Adrenal gland (tissue), 12 donors: ENCODE data around the gene NBL1. TPM values are rescaled to one million over a fixed set of nuclear protein-coding genes. Genes with fewer than 3 reads are reported as not detected.
A peak's percentile ranks its signal among the peaks of the same experiment; 100 is the strongest.
"Not testable (repeated sequence)": the region's sequence is repeated elsewhere in the genome, so short reads cannot be mapped to it uniquely, and the experiment has no call there.

Experiments used
- DNase-seq, 7 donors: peaks; one replicate each; pipeline ENCODE4 v3.0.0-alpha.2; 2019 to 2020
- H3K27ac ChIP-seq, 5 donors: fragments of 200-600 bp; sonication (generic) in 4 of 5; 1 replicate in 3 of 5; 2 replicates in 2 of 5; pipeline versions ENCODE4 v1.5.1 to v1.8.0; 2016 to 2020; ENCODE audit warnings: mild to moderate bottlenecking in 1 of 5
- H3K27me3 ChIP-seq: fragments of 200-600 bp; 2 replicates; pipeline ENCODE4 v1.8.0; 2021
- H3K36me3 ChIP-seq, 2 donors: fragments of 200-600 bp; replicated peaks in 1 of 2; 1 replicate in 1 of 2; 2 replicates in 1 of 2; pipeline versions ENCODE4 v1.5.1 to v1.8.0; 2018 to 2022
- H3K4me1 ChIP-seq, 2 donors: fragments of 200-600 bp; replicated peaks in 1 of 2; 1 replicate in 1 of 2; 2 replicates in 1 of 2; pipeline versions ENCODE4 v1.5.1 to v1.8.0; 2018 to 2021
- H3K4me3 ChIP-seq, 4 donors: fragments of 200-600 bp; sonication (generic) in 3 of 4; one replicate each; pipeline ENCODE4 v1.5.1; 2016 to 2018
- H3K9me3 ChIP-seq, 3 donors: fragments of 200-600 bp; sonication (generic) in 1 of 3; replicated peaks in 1 of 3; 1 replicate in 2 of 3; 2 replicates in 1 of 3; pipeline versions ENCODE4 v1.5.1 to v1.8.0; 2016 to 2021
- POLR2A ChIP-seq, 2 donors: fragments of 450-650 bp; IDR thresholded peaks; one replicate each; pipeline ENCODE4 v1.6.1; 2017; ENCODE audit warnings: antibody characterized with exemption in 2 of 2, mild to moderate bottlenecking in 2 of 2, moderate library complexity in 1 of 2
- WGBS, 4 donors: extraction: QIAGEN DNeasy Blood & Tissue Kit in 2 of 4; methylation state at CpG; one replicate each; pipeline versions ENCODE4 v1.1.5 to v1.1.7; 2013 to 2017; 5-methylcytosine and 5-hydroxymethylcytosine counted together
- intact Hi-C, 2 donors: fragments of 100-400 bp; cut with DNase I; formaldehyde crosslinking; loops; one replicate each; pipeline versions ENCODE4 v1.14.1 to v1.15.0; 2022 to 2023
- polyA plus RNA-seq, 3 donors: library from polyadenylated mRNA; stranded (reverse); fragments of 200-250 nt in 2 of 3; fragments of 350-450 nt in 1 of 3; fragmentation: Illumina TruSeq in 1 of 3; extraction: RNeasy Lipid Tissue Mini Kit (QIAGEN cat#74804) in 1 of 3; gene quantifications; one replicate each; pipeline ENCODE4 v1.2.3, GENCODE V29; 2013 to 2014
- total RNA-seq, 9 donors: library from RNA; depleted of rRNA in 4 of 9; stranded (reverse); fragments of >200 nt in 4 of 9; fragments of 120-200 nt in 1 of 9; fragmentation: NEBNext Ultra II Directional in 1 of 9; extraction: Animal tissue kit (Norgen Biotek cat#: 25700) in 1 of 9; gene quantifications; one replicate each; pipeline versions ENCODE4 v1.1.0 to v1.2.4, GENCODE V29; 2013 to 2023
- TF ChIP-seq, protein P1 (sequence below), 6 experiments: fragments of 450-650 bp in 4 of 6; fragments of 200-600 bp in 2 of 6; sonication (generic) in 1 of 6; IDR thresholded peaks; 1 replicate in 5 of 6; 2 replicates in 1 of 6; pipeline versions ENCODE4 v1.5.1 to v1.8.0; 2016 to 2021; ENCODE audit warnings: antibody characterized with exemption in 6 of 6, mild to moderate bottlenecking in 2 of 6, moderate library complexity in 1 of 6
- donor health status: healthy with polysubstance abuse.
- donor health status: Bipolar disorder and iron deficiency.
- donor health status: DM: yes; HTN: yes; CAD: no.
- donor health status: DM: no; HTN: no; CAD: no.
- donor health status: DM: no; HTN: no; CAD: no.
- donor health status: DM: yes; HTN: yes; CAD: no.

NBL1 gene
- total and polyA plus RNA-seq, 12 donors = 4.2 to 61.0 (median 26.0) TPM

GRCh38 chr1:19623523-19623922, 20.6 kb upstream of the NBL1 start:
- peaks cover 0 to 28% of the 10 kb centered on the region in 2 donors for H3K4me1 ChIP-seq
- WGBS, 4 donors = 87 to 92% (median 91%) methylated on average over 3 of the region's 3 CpGs
- no peaks in the 10 kb centered on the region for H3K27me3 ChIP-seq
- no peak overlapping the region for H3K4me3 ChIP-seq
- no peaks in the 10 kb centered on the region for H3K9me3 ChIP-seq
- H3K36me3 ChIP-seq = peaks cover 0 to 26% of the 10 kb centered on the region in 2 donors
- H3K27ac ChIP-seq = no peak overlapping the region
- no peak for DNase-seq
- intact Hi-C loops = no loop called here
- no peak for TF ChIP-seq POLR2A (IDR thresholded peaks at IDR 0.05)
- TF ChIP-seq, protein P1, sequence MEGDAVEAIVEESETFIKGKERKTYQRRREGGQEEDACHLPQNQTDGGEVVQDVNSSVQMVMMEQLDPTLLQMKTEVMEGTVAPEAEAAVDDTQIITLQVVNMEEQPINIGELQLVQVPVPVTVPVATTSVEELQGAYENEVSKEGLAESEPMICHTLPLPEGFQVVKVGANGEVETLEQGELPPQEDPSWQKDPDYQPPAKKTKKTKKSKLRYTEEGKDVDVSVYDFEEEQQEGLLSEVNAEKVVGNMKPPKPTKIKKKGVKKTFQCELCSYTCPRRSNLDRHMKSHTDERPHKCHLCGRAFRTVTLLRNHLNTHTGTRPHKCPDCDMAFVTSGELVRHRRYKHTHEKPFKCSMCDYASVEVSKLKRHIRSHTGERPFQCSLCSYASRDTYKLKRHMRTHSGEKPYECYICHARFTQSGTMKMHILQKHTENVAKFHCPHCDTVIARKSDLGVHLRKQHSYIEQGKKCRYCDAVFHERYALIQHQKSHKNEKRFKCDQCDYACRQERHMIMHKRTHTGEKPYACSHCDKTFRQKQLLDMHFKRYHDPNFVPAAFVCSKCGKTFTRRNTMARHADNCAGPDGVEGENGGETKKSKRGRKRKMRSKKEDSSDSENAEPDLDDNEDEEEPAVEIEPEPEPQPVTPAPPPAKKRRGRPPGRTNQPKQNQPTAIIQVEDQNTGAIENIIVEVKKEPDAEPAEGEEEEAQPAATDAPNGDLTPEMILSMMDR (IDR thresholded peaks at IDR 0.05) = no peak

GRCh38 chr1:19625291-19625937, 18.7 kb upstream of the NBL1 start:
- Histone ChIP-seq H3K27me3 (no peaks in the 10 kb centered on the region), H3K4me1 (peaks cover 0 to 17% of the 10 kb centered on the region in 2 donors), H3K9me3 (no peaks in the 10 kb centered on the region), H3K36me3 (peaks cover 0 to 34% of the 10 kb centered on the region in 2 donors), H3K4me3 (no peak overlapping the region), H3K27ac (no peak overlapping the region)
- DNase-seq = peak in 1 of 7 donors; percentile 46
- TF ChIP-seq POLR2A (IDR thresholded peaks at IDR 0.05) = no peak
- TF ChIP-seq, protein P1 (IDR thresholded peaks at IDR 0.05) = no peak
- WGBS, 4 donors = 90 to 93% (median 90%) methylated on average over 8 of the region's 8 CpGs
- intact Hi-C loops = no loop called here

DNA sequence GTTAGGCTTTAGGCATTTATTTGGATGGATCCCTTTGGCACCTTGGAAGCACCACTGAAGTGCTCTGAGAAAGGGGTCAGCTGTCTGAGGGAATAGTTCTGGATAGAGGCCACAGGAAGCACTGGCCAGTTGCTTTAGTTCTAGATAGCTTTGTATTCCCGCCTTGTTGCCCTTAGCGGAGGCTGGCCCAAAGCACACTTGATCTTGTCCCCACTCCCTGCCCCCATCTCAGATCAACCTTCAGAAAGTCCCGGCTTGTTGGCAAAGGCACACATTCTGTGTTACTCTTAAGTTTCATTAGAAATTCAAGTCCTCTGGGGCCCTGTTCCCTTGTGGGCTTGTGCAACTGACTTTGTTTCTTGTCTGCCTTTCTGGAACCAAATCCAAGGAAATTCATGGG, 15.2 kb upstream of the NBL1 start:
- no peak for TF ChIP-seq POLR2A (IDR thresholded peaks at IDR 0.05)
- TF ChIP-seq, protein P1 (IDR thresholded peaks at IDR 0.05) = no peak
- H3K4me1 ChIP-seq = peaks cover 0 to 7% of the 10 kb centered on the region in 2 donors
- 73 to 84% (median 82%) methylated on average over 3 of the region's 3 CpGs for WGBS, 4 donors
- no peak overlapping the region for H3K4me3 ChIP-seq
- no peak overlapping the region for H3K27ac ChIP-seq
- H3K9me3 ChIP-seq = no peaks in the 10 kb centered on the region
- no peaks in the 10 kb centered on the region for H3K27me3 ChIP-seq
- intact Hi-C loops = no loop called here
- peaks cover 0 to 33% of the 10 kb centered on the region in 2 donors for H3K36me3 ChIP-seq
- peak in 1 of 7 donors; percentile 46 for DNase-seq

GRCh38 chr1:19629357-19629756, 14.8 kb upstream of the NBL1 start:
- intact Hi-C loops = no loop called here
- Histone ChIP-seq H3K36me3 (peaks cover 0 to 29% of the 10 kb centered on the region in 2 donors), H3K9me3 (no peaks in the 10 kb centered on the region), H3K4me1 (peaks cover 0 to 7% of the 10 kb centered on the region in 2 donors), H3K27ac (no peak overlapping the region), H3K4me3 (no peak overlapping the region), H3K27me3 (no peaks in the 10 kb centered on the region)
- no peak for TF ChIP-seq POLR2A (IDR thresholded peaks at IDR 0.05)
- TF ChIP-seq, protein P1 (IDR thresholded peaks at IDR 0.05) = no peak
- WGBS, 4 donors = 89 to 96% (median 91%) methylated on average over 4 of the region's 4 CpGs
- no peak for DNase-seq

GRCh38 chr1:19630192-19630591, 13.9 kb upstream of the NBL1 start:
- H3K4me3 ChIP-seq, H3K27me3 ChIP-seq, H3K4me1 ChIP-seq, H3K27ac ChIP-seq, H3K9me3 ChIP-seq, intact Hi-C loops: not testable (repeated sequence)
- peaks cover 0 to 29% of the 10 kb centered on the region in 2 donors for H3K36me3 ChIP-seq
- WGBS, 4 donors = 92 to 100% (median 100%) methylated on average over 1 of the region's 1 CpG; no CpG with 5 or more reads in 1 of the 4 donors
- peak in 1 of 7 donors; percentile 18 for DNase-seq
